Duodenal mucosa (tissue), 2 donors: Measurements from ENCODE around the gene MRPL32.

ENCODE experiments used
- H3K27ac ChIP-seq: one replicate; pipeline ENCODE4 v1.7.0; 2013; ENCODE audit warnings: low read depth, low read length
- H3K27me3 ChIP-seq, 2 donors: one replicate each; pipeline ENCODE4 v1.7.0; 2013; ENCODE audit warnings: low read length in 2 of 2, control low read depth in 1 of 2; ENCODE audit not compliant: insufficient read depth in 2 of 2, control insufficient read depth in 1 of 2
- H3K36me3 ChIP-seq, 2 donors: one replicate each; pipeline ENCODE4 v1.7.0; 2013; ENCODE audit warnings: low read length in 2 of 2, control low read depth in 1 of 2; ENCODE audit not compliant: insufficient read depth in 2 of 2, control insufficient read depth in 1 of 2
- H3K4me1 ChIP-seq, 2 donors: one replicate each; pipeline ENCODE4 v1.7.0; 2013; ENCODE audit warnings: low read length in 2 of 2, control low read depth in 1 of 2; ENCODE audit not compliant: insufficient read depth in 2 of 2, control insufficient read depth in 1 of 2
- H3K4me3 ChIP-seq, 2 donors: one replicate each; pipeline ENCODE4 v1.7.0; 2013; ENCODE audit warnings: low read length in 2 of 2, low read depth in 1 of 2
- H3K9ac ChIP-seq, 2 donors: one replicate each; pipeline ENCODE4 v1.7.0; 2013; ENCODE audit warnings: low read length in 2 of 2, low read depth in 1 of 2
- H3K9me3 ChIP-seq, 2 donors: one replicate each; pipeline ENCODE4 v1.7.0; 2013; ENCODE audit warnings: low read length in 2 of 2, control low read depth in 1 of 2; ENCODE audit not compliant: control insufficient read depth in 1 of 2

MRPL32 gene

GRCh38 chr7:42961170-42961569, 29.0 kb downstream of the MRPL32 start:
- no peak overlapping the region for H3K9ac ChIP-seq
- no peaks in the 10 kb centered on the region for H3K27me3 ChIP-seq
- H3K36me3 ChIP-seq, result no peaks in the 10 kb centered on the region
- no peaks in the 10 kb centered on the region for H3K4me1 ChIP-seq
- H3K4me3 ChIP-seq, result no peak overlapping the region
- no peak overlapping the region for H3K27ac ChIP-seq
- H3K9me3 ChIP-seq, result no peaks in the 10 kb centered on the region

GRCh38 chr7:42964293-42964692, 32.1 kb downstream of the MRPL32 start:
- Histone ChIP-seq H3K4me1 (no peaks in the 10 kb centered on the region), H3K27ac (no peak overlapping the region), H3K27me3 (no peaks in the 10 kb centered on the region), H3K36me3 (no peaks in the 10 kb centered on the region), H3K9ac (no peak overlapping the region), H3K4me3 (no peak overlapping the region), H3K9me3 (no peaks in the 10 kb centered on the region)

- Histone ChIP-seq H3K4me1 (no peaks in the 10 kb centered on the region), H3K4me3 (no peak overlapping the region), H3K27ac (no peak overlapping the region), H3K9me3 (no peaks in the 10 kb centered on the region), H3K36me3 (no peaks in the 10 kb centered on the region), H3K27me3 (no peaks in the 10 kb centered on the region), H3K9ac (no peak overlapping the region)
Observed at GRCh38 chr7:42964849-42965805, 33.0 kb downstream of the MRPL32 start.

- Histone ChIP-seq H3K27ac (no peak overlapping the region), H3K4me1 (no peaks in the 10 kb centered on the region), H3K9ac (no peak overlapping the region), H3K4me3 (no peak overlapping the region), H3K9me3 (no peaks in the 10 kb centered on the region), H3K27me3 (no peaks in the 10 kb centered on the region), H3K36me3 (no peaks in the 10 kb centered on the region)
Observed at GRCh38 chr7:42967391-42967790, 35.2 kb downstream of the MRPL32 start.

GRCh38 chr7:42972699-42973500, 40.7 kb downstream of the MRPL32 start:
- no peak overlapping the region for H3K4me3 ChIP-seq
- H3K9ac ChIP-seq, result no peak overlapping the region
- H3K36me3 ChIP-seq, result no peaks in the 10 kb centered on the region
- no peaks in the 10 kb centered on the region for H3K27me3 ChIP-seq
- H3K9me3 ChIP-seq, result no peaks in the 10 kb centered on the region
- H3K27ac ChIP-seq, result no peak overlapping the region
- H3K4me1 ChIP-seq, result no peaks in the 10 kb centered on the region

GRCh38 chr7:42976371-42976770, 44.2 kb downstream of the MRPL32 start:
- H3K4me1 ChIP-seq, result no peaks in the 10 kb centered on the region
- H3K27ac ChIP-seq, result no peak overlapping the region
- H3K27me3 ChIP-seq, result no peaks in the 10 kb centered on the region
- H3K9me3 ChIP-seq, result no peaks in the 10 kb centered on the region
- H3K36me3 ChIP-seq, result no peaks in the 10 kb centered on the region
- H3K4me3 ChIP-seq, result no peak overlapping the region
- H3K9ac ChIP-seq, result no peak overlapping the region

GRCh38 chr7:42978496-42978895, 46.3 kb downstream of the MRPL32 start:
- Histone ChIP-seq H3K4me1 (no peaks in the 10 kb centered on the region), H3K27me3 (no peaks in the 10 kb centered on the region), H3K4me3 (no peak overlapping the region), H3K36me3 (no peaks in the 10 kb centered on the region), H3K9ac (no peak overlapping the region), H3K27ac (no peak overlapping the region), H3K9me3 (no peaks in the 10 kb centered on the region)

GRCh38 chr7:42980084-42980483, 47.9 kb downstream of the MRPL32 start:
- Histone ChIP-seq H3K9ac (no peak overlapping the region), H3K9me3 (no peaks in the 10 kb centered on the region), H3K27me3 (no peaks in the 10 kb centered on the region), H3K4me3 (no peak overlapping the region), H3K27ac (no peak overlapping the region), H3K4me1 (no peaks in the 10 kb centered on the region), H3K36me3 (no peaks in the 10 kb centered on the region)

GRCh38 chr7:42980514-42980913, 48.3 kb downstream of the MRPL32 start:
- H3K27ac ChIP-seq, result no peak overlapping the region
- no peaks in the 10 kb centered on the region for H3K36me3 ChIP-seq
- H3K4me3 ChIP-seq, result no peak overlapping the region
- H3K9me3 ChIP-seq, result no peaks in the 10 kb centered on the region
- no peaks in the 10 kb centered on the region for H3K27me3 ChIP-seq
- no peak overlapping the region for H3K9ac ChIP-seq
- no peaks in the 10 kb centered on the region for H3K4me1 ChIP-seq

GRCh38 chr7:42981601-42982000, 49.4 kb downstream of the MRPL32 start:
- H3K4me3 ChIP-seq, result no peak overlapping the region
- no peaks in the 10 kb centered on the region for H3K36me3 ChIP-seq
- H3K27ac ChIP-seq, result no peak overlapping the region
- H3K27me3 ChIP-seq, result no peaks in the 10 kb centered on the region
- no peaks in the 10 kb centered on the region for H3K9me3 ChIP-seq
- no peaks in the 10 kb centered on the region for H3K4me1 ChIP-seq
- H3K9ac ChIP-seq, result no peak overlapping the region
